ENCODE data around the gene CXorf58. TPM values are rescaled to one million over a fixed set of nuclear protein-coding genes. Genes with fewer than 3 reads are reported as not detected.

CXorf58 gene
- total RNA-seq, 1 donor from 2014 or later = not detected

DNA sequence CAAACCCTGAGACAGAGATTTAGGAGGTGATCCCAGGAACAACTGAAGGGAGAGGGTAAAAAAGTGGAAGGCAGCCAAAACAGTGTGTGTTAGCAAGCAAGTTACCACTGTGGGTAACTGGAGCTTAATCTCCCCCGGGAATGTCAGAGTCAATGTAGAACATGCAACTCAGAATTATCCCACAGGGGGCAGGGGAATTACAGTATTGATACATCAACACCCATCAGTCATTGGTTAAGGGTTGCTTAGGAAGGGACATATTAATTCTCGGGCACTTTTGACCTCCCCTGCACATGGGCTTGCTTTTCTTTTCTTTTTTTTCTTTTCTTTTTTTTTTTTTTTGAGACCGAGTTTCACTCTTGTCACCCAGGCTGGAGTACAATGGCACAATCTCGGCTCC, 29.3 kb downstream of the CXorf58 start:
- H3K9me3 ChIP-seq = no peaks in the 10 kb centered on the region
- no peaks in the 10 kb centered on the region for H3K4me1 ChIP-seq
- H3K27ac ChIP-seq = no peak overlapping the region
- TF ChIP-seq POLR2A (IDR thresholded peaks at IDR 0.05) (no peak), POLR2AphosphoS5 (IDR thresholded peaks at IDR 0.05; ENCODE audit: insufficient read depth in 1 of 2, low read depth in 1 of 2) (no peak)
- TF ChIP-seq, protein P1, sequence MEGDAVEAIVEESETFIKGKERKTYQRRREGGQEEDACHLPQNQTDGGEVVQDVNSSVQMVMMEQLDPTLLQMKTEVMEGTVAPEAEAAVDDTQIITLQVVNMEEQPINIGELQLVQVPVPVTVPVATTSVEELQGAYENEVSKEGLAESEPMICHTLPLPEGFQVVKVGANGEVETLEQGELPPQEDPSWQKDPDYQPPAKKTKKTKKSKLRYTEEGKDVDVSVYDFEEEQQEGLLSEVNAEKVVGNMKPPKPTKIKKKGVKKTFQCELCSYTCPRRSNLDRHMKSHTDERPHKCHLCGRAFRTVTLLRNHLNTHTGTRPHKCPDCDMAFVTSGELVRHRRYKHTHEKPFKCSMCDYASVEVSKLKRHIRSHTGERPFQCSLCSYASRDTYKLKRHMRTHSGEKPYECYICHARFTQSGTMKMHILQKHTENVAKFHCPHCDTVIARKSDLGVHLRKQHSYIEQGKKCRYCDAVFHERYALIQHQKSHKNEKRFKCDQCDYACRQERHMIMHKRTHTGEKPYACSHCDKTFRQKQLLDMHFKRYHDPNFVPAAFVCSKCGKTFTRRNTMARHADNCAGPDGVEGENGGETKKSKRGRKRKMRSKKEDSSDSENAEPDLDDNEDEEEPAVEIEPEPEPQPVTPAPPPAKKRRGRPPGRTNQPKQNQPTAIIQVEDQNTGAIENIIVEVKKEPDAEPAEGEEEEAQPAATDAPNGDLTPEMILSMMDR (IDR thresholded peaks at IDR 0.05) = no peak
- intact Hi-C loops (cut with DNase I) = no loop called here
- no peak for DNase-seq (ENCODE audit: extremely low spot score in 2 of 2)
- H3K4me3 ChIP-seq = no peak overlapping the region
- H3K36me3 ChIP-seq = no peaks in the 10 kb centered on the region
- no peaks in the 10 kb centered on the region for H3K27me3 ChIP-seq

DNA sequence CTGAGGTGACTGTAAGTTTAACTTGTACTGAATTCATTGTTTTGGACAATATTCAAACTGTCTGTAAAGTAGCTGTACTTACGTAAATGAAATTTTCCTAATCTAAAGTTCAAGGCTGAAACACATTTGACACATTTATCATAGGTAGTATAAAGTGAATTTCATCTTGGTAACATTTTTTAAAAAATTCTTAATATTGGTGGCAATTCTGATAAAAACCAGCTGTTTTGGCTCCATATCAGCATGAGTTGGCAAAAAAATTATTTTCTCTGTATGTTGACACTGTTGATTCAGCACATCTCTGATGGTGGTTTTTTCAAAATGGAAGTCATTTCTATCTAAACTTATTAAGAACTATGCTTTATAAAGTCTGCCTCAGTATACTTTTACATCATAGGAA, 30.9 kb downstream of the CXorf58 start:
- Histone ChIP-seq H3K27me3 (no peaks in the 10 kb centered on the region), H3K36me3 (no peaks in the 10 kb centered on the region)
- no peak for DNase-seq (ENCODE audit: extremely low spot score in 2 of 2)

DNA sequence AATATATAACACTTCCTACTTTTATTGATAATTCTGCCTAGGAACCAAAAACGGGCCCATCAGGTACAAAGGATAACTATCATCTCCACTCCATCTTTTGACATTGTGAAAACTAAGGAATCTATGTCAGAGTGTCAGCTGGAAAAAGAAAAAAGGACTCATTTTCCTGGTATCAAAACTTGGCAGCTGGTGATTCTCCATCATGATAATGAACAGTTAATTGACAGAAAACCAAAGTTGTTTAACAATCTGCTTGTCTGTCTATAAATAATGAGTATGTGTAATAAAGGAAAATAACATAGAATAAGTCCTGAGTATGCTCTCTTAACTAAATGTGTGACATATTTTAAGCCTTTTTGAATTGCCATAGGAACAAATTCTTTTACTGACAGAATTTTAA, 31.4 kb downstream of the CXorf58 start:
- H3K27me3 ChIP-seq = no peaks in the 10 kb centered on the region
- TF ChIP-seq POLR2A (IDR thresholded peaks at IDR 0.05) (no peak), POLR2AphosphoS5 (IDR thresholded peaks at IDR 0.05; ENCODE audit: insufficient read depth in 1 of 2, low read depth in 1 of 2) (no peak)
- TF ChIP-seq, protein P1 (IDR thresholded peaks at IDR 0.05) = no peak
- H3K36me3 ChIP-seq = no peaks in the 10 kb centered on the region
- no peak for DNase-seq (ENCODE audit: extremely low spot score in 2 of 2)
- H3K27ac ChIP-seq = no peak overlapping the region
- intact Hi-C loops (cut with DNase I) = no loop called here
- no peaks in the 10 kb centered on the region for H3K9me3 ChIP-seq
- H3K4me1 ChIP-seq = no peaks in the 10 kb centered on the region
- H3K4me3 ChIP-seq = no peak overlapping the region

More for the DNA sequence above, 30.9 kb downstream of the CXorf58 start:
- Histone ChIP-seq H3K4me1 (no peaks in the 10 kb centered on the region), H3K9me3 (no peaks in the 10 kb centered on the region), H3K27ac (no peak overlapping the region), H3K4me3 (no peak overlapping the region)
- intact Hi-C loops (cut with DNase I) = no loop called here
- no peak for TF ChIP-seq POLR2AphosphoS5 (IDR thresholded peaks at IDR 0.05; ENCODE audit: insufficient read depth in 1 of 2, low read depth in 1 of 2)
- TF ChIP-seq POLR2A (IDR thresholded peaks at IDR 0.05) = no peak
- TF ChIP-seq, protein P1 (IDR thresholded peaks at IDR 0.05) = no peak

DNA sequence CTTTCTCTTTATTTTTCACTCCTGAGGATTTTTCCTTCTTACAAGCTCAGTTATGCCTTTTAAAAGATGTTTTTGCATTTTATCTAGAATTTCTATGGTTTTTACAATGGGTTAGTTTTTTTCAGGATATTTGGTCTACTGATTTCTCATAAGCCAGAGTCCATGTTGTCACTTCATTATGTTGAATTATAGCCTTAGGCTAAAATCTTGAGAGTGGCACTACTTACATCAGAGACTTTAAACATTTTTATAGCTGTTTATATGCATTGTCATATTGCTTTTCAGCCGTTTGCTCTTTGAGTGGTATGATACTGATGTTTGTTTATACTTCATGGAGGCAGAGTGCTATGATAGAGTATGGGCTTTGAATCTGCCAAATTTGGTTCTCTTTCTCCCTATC, 36.4 kb downstream of the CXorf58 start:
- TF ChIP-seq, protein P1 (IDR thresholded peaks at IDR 0.05) = no peak
- TF ChIP-seq POLR2AphosphoS5 (IDR thresholded peaks at IDR 0.05; ENCODE audit: insufficient read depth in 1 of 2, low read depth in 1 of 2) (no peak), POLR2A (IDR thresholded peaks at IDR 0.05) (no peak)
- no peak for DNase-seq (ENCODE audit: extremely low spot score in 2 of 2)
- Histone ChIP-seq H3K27ac (no peak overlapping the region), H3K27me3 (no peaks in the 10 kb centered on the region), H3K9me3 (no peaks in the 10 kb centered on the region), H3K4me3 (no peak overlapping the region), H3K36me3 (no peaks in the 10 kb centered on the region), H3K4me1 (no peaks in the 10 kb centered on the region)
- intact Hi-C loops (cut with DNase I) = no loop called here

DNA sequence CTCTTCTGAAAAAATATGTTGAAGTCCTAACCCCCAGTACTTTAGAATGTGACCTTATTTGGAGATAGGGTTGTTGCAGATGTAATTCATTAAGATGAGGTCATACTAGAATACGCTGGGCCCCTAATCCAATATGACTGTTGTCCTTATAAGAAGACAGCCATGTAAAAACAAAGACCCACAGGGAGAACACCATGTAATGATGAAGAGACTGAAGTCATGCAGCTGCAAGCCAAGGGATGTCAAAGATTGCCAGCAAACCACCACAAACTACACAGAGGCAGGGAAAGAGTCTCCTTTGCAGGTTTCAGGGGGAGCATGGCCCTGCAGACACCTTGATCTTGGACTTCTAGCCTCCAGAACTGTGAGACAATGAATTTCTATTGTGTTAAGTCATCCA, 37.4 kb downstream of the CXorf58 start:
- no peak overlapping the region for H3K27ac ChIP-seq
- intact Hi-C loops (cut with DNase I) = no loop called here

More for the DNA sequence above, 37.4 kb downstream of the CXorf58 start:
- Histone ChIP-seq H3K4me3 (no peak overlapping the region), H3K27me3 (no peaks in the 10 kb centered on the region), H3K4me1 (no peaks in the 10 kb centered on the region), H3K36me3 (no peaks in the 10 kb centered on the region), H3K9me3 (no peaks in the 10 kb centered on the region)
- DNase-seq (ENCODE audit: extremely low spot score in 2 of 2) = no peak
- TF ChIP-seq POLR2AphosphoS5 (IDR thresholded peaks at IDR 0.05; ENCODE audit: insufficient read depth in 1 of 2, low read depth in 1 of 2) (no peak), POLR2A (IDR thresholded peaks at IDR 0.05) (no peak)
- TF ChIP-seq, protein P1 (IDR thresholded peaks at IDR 0.05) = no peak

All from vagina (tissue), 2 donors.